Measurements from ENCODE around the gene CTIF. TPM values are rescaled to one million over a fixed set of nuclear protein-coding genes. Genes with fewer than 3 reads are reported as not detected.

The CTIF gene
- total and polyA plus RNA-seq, 2 experiments from 2014 or later, result 8.6 to 14.4 TPM

DNA sequence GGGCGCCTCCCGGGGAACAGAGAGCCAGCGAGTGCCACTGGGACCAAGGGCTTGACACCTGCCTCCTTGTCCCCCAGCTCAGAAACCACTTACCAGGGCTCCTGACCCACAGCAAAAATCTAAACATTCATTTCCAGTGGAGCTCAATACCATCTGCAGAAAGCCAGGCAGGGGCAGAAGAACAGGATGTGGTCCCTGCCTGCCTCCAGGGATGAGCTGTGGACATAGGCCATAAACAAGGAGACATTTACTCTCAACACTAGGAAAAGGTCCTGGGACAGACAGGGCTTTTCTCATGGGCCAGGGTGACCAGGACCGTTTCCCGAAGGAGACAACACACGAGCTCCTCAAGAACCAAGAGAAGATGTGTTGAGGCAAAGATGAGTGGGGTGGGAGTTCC is 203.0 kb downstream of the CTIF start:
- TF ChIP-seq ZNF331 (CRISPR knock-in tag; IDR thresholded peaks at IDR 0.05; ENCODE audit: low read depth) (no peak), POLR2AphosphoS5 (IDR thresholded peaks at IDR 0.05; ENCODE audit: low read depth) (no peak), REST (IDR thresholded peaks at IDR 0.05; ENCODE audit: unreplicated experiment) (no peak), CREB1 (CRISPR knock-in tag; IDR thresholded peaks at IDR 0.05; ENCODE audit: low read depth) (no peak)
- no peak overlapping the region for H3K27ac Mint-ChIP-seq
- no peaks in the 10 kb centered on the region for H3K36me3 ChIP-seq (ENCODE audit: insufficient read depth)
- no peak overlapping the region for H3K4me3 Mint-ChIP-seq
- H3K9me3 Mint-ChIP-seq, result no peaks in the 10 kb centered on the region
- H3K27ac ChIP-seq (ENCODE audit: low read depth), result no peak overlapping the region
- DNase-seq (ENCODE audit: low spot score), result no peak
- H3K36me3 Mint-ChIP-seq (ENCODE audit: low read depth), result no peaks in the 10 kb centered on the region
- no peaks in the 10 kb centered on the region for H3K79me2 ChIP-seq (replicated peaks; ENCODE audit: insufficient read depth)
- no peak for ATAC-seq
- H3K9me2 ChIP-seq (ENCODE audit: insufficient read depth), result 0 out of 2 replicates have a peak, but pooled peaks cover under 1% of the 10 kb centered on the region
- no peak overlapping the region for H3K4me2 ChIP-seq
- H3F3A ChIP-seq (replicated peaks; ENCODE audit: low read depth), result no peaks in the 10 kb centered on the region
- no peaks in the 10 kb centered on the region for H3K4me1 Mint-ChIP-seq
- H2AFZ ChIP-seq, result no peak overlapping the region
- H3K27me3 Mint-ChIP-seq (ENCODE audit: insufficient read depth, low read depth, poor library complexity), result peaks cover 11% of the 10 kb centered on the region
- H4K20me1 ChIP-seq (replicated peaks; ENCODE audit: insufficient read depth), result no peaks in the 10 kb centered on the region; the same call in 1 of the 2 replicates
- H3K4me3 ChIP-seq, result no peak overlapping the region
- H3K27me3 ChIP-seq (ENCODE audit: insufficient read depth), result no peaks in the 10 kb centered on the region
- no peaks in the 10 kb centered on the region for H3K4me1 ChIP-seq (ENCODE audit: insufficient read depth)

- no peak for ATAC-seq
- H3K4me1 Mint-ChIP-seq, result no peaks in the 10 kb centered on the region
These were observed 203.5 kb downstream of the CTIF start for GRCh38 chr18:48742304-48742703.

More at GRCh38 chr18:48742304-48742703, 203.5 kb downstream of the CTIF start:
- Histone ChIP-seq H3K4me1 (ENCODE audit: insufficient read depth) (no peaks in the 10 kb centered on the region), H3F3A (replicated peaks; ENCODE audit: low read depth) (no peaks in the 10 kb centered on the region), H3K79me2 (replicated peaks; ENCODE audit: insufficient read depth) (no peaks in the 10 kb centered on the region), H2AFZ (no peak overlapping the region), H3K27ac (ENCODE audit: low read depth) (no peak overlapping the region), H3K27me3 (ENCODE audit: insufficient read depth) (no peaks in the 10 kb centered on the region), H3K4me2 (no peak overlapping the region), H3K4me3 (no peak overlapping the region), H3K9me2 (ENCODE audit: insufficient read depth) (0 out of 2 replicates have a peak, but pooled peaks cover 5% of the 10 kb centered on the region), H4K20me1 (replicated peaks; ENCODE audit: insufficient read depth) (no peaks in the 10 kb centered on the region; the same call in 1 of the 2 replicates), H3K36me3 (ENCODE audit: insufficient read depth) (no peaks in the 10 kb centered on the region)
- TF ChIP-seq ZNF462 (CRISPR knock-in tag; IDR thresholded peaks at IDR 0.05), result no peak
- TF ChIP-seq JUNB (IDR thresholded peaks at IDR 0.05; ENCODE audit: unreplicated experiment), result no peak
- no peak for TF ChIP-seq CREB1 (CRISPR knock-in tag; IDR thresholded peaks at IDR 0.05; ENCODE audit: low read depth)
- TF ChIP-seq EZH2 (IDR thresholded peaks at IDR 0.05; ENCODE audit: low read depth, unreplicated experiment), result no peak
- TF ChIP-seq EZH2phosphoT487 (IDR thresholded peaks at IDR 0.05; ENCODE audit: unreplicated experiment), result no peak
- H3K27ac Mint-ChIP-seq, result no peak overlapping the region
- H3K4me3 Mint-ChIP-seq, result no peak overlapping the region
- no peak for DNase-seq (ENCODE audit: low spot score)
- H3K27me3 Mint-ChIP-seq (ENCODE audit: insufficient read depth, low read depth, poor library complexity), result peaks cover 11% of the 10 kb centered on the region
- H3K36me3 Mint-ChIP-seq (ENCODE audit: low read depth), result no peaks in the 10 kb centered on the region
- no peaks in the 10 kb centered on the region for H3K9me3 Mint-ChIP-seq
